Retinal pigment epithelial cell (primary cell): Measurements from ENCODE around the gene MYO5A.

ENCODE experiments used
- DNase-seq: peaks from one replicate; pipeline ENCODE4 v3.0.0-alpha.2; 2010; ENCODE audit warnings: low read depth
- H3K4me3 ChIP-seq: 2 replicates; pipeline ENCODE4 v1.5.1; 2011; ENCODE audit warnings: mild to moderate bottlenecking, low read length, control low read depth, moderate library complexity
- CTCF ChIP-seq: conservative IDR thresholded peaks from 2 replicates; pipeline ENCODE4 v1.5.1; 2011; ENCODE audit warnings: low read depth, low read length, control low read depth, inconsistent platforms

Gene MYO5A

GRCh38 chr15:52405856-52406255, 122.8 kb downstream of the MYO5A start:
- TF ChIP-seq CTCF: no peak
- no peak overlapping the region for H3K4me3 ChIP-seq
- DNase-seq: no peak

GRCh38 chr15:52397118-52397517, 131.6 kb downstream of the MYO5A start:
- no peak for TF ChIP-seq CTCF
- DNase-seq: no peak
- H3K4me3 ChIP-seq: no peak overlapping the region

- no peak for TF ChIP-seq CTCF
Measured at GRCh38 chr15:52394118-52394517, 134.6 kb downstream of the MYO5A start.

GRCh38 chr15:52392008-52392687, 136.5 kb downstream of the MYO5A start:
- H3K4me3 ChIP-seq: no peak overlapping the region
- peak; percentile 18 for DNase-seq
- TF ChIP-seq CTCF: no peak

More at GRCh38 chr15:52394118-52394517, 134.6 kb downstream of the MYO5A start:
- DNase-seq: no peak
- no peak overlapping the region for H3K4me3 ChIP-seq

GRCh38 chr15:52391069-52391468, 137.6 kb downstream of the MYO5A start:
- H3K4me3 ChIP-seq: no peak overlapping the region
- TF ChIP-seq CTCF: no peak
- DNase-seq: no peak

- DNase-seq: no peak
- H3K4me3 ChIP-seq: no peak overlapping the region
- TF ChIP-seq CTCF: no peak
Measured at GRCh38 chr15:52385670-52386069, 143.0 kb downstream of the MYO5A start.

- H3K4me3 ChIP-seq: no peak overlapping the region
- TF ChIP-seq CTCF: no peak
- DNase-seq: no peak
Measured at GRCh38 chr15:52383100-52383588, 145.5 kb downstream of the MYO5A start.
